ENCODE measurements around the gene INTU.

The INTU gene

GRCh38 chr4:127618427-127618826, 14.3 kb upstream of the INTU start:
- no peaks in the 10 kb centered on the region for H3K4me1 ChIP-seq (ENCODE audit: insufficient read depth, low read length)
- H3K27me3 ChIP-seq (ENCODE audit: control insufficient read depth in 1 of 2, insufficient read depth in 2 of 2, low read length in 2 of 2), result peaks cover 0 to 8% of the 10 kb centered on the region in 2 donors
- no peaks in the 10 kb centered on the region for H3K36me3 ChIP-seq (ENCODE audit: insufficient read depth, low read length)
- no peak overlapping the region for H3K9ac ChIP-seq (ENCODE audit: low read length)
- no peak overlapping the region for H3K27ac ChIP-seq (ENCODE audit: low read depth, low read length)
- no peaks in the 10 kb centered on the region for H3K9me3 ChIP-seq (ENCODE audit: low read length)
- no peak overlapping the region for H3K4me3 ChIP-seq (ENCODE audit: low read depth in 1 of 2, low read length in 2 of 2)

GRCh38 chr4:127622621-127622920, 10.2 kb upstream of the INTU start:
- peaks cover 0 to 8% of the 10 kb centered on the region in 2 donors for H3K27me3 ChIP-seq (ENCODE audit: control insufficient read depth in 1 of 2, insufficient read depth in 2 of 2, low read length in 2 of 2)
- no peak overlapping the region for H3K9ac ChIP-seq (ENCODE audit: low read length)
- H3K4me1 ChIP-seq (ENCODE audit: insufficient read depth, low read length), result no peaks in the 10 kb centered on the region
- H3K4me3 ChIP-seq (ENCODE audit: low read depth in 1 of 2, low read length in 2 of 2), result peak overlapping the region in 1 of 2 donors; percentile 74
- H3K27ac ChIP-seq (ENCODE audit: low read depth, low read length), result no peak overlapping the region
- H3K9me3 ChIP-seq (ENCODE audit: low read length), result no peaks in the 10 kb centered on the region
- H3K36me3 ChIP-seq (ENCODE audit: insufficient read depth, low read length), result no peaks in the 10 kb centered on the region

- Histone ChIP-seq H3K9ac (ENCODE audit: low read length) (no peak overlapping the region), H3K4me1 (ENCODE audit: insufficient read depth, low read length) (no peaks in the 10 kb centered on the region), H3K27ac (ENCODE audit: low read depth, low read length) (peak overlapping the region; percentile 7), H3K9me3 (ENCODE audit: low read length) (no peaks in the 10 kb centered on the region), H3K4me3 (ENCODE audit: low read depth in 1 of 2, low read length in 2 of 2) (peak overlapping the region; percentile 50 to 74), H3K27me3 (ENCODE audit: control insufficient read depth in 1 of 2, insufficient read depth in 2 of 2, low read length in 2 of 2) (peaks cover 0 to 8% of the 10 kb centered on the region in 2 donors), H3K36me3 (ENCODE audit: insufficient read depth, low read length) (no peaks in the 10 kb centered on the region)
These were observed 9.6 kb upstream of the INTU start for GRCh38 chr4:127622921-127623796.

GRCh38 chr4:127623797-127624083, 9.0 kb upstream of the INTU start:
- H3K4me1 ChIP-seq (ENCODE audit: insufficient read depth, low read length), result no peaks in the 10 kb centered on the region
- H3K4me3 ChIP-seq (ENCODE audit: low read depth in 1 of 2, low read length in 2 of 2), result peak overlapping the region; percentile 50 to 74
- H3K36me3 ChIP-seq (ENCODE audit: insufficient read depth, low read length), result no peaks in the 10 kb centered on the region
- H3K27me3 ChIP-seq (ENCODE audit: control insufficient read depth in 1 of 2, insufficient read depth in 2 of 2, low read length in 2 of 2), result peaks cover 0 to 8% of the 10 kb centered on the region in 2 donors
- H3K9me3 ChIP-seq (ENCODE audit: low read length), result no peaks in the 10 kb centered on the region
- H3K27ac ChIP-seq (ENCODE audit: low read depth, low read length), result peak overlapping the region; percentile 7
- no peak overlapping the region for H3K9ac ChIP-seq (ENCODE audit: low read length)

GRCh38 chr4:127624173-127624572, 8.6 kb upstream of the INTU start:
- H3K27me3 ChIP-seq (ENCODE audit: control insufficient read depth in 1 of 2, insufficient read depth in 2 of 2, low read length in 2 of 2), result peaks cover 0 to 8% of the 10 kb centered on the region in 2 donors
- peak overlapping the region in 1 of 2 donors; percentile 74 for H3K4me3 ChIP-seq (ENCODE audit: low read depth in 1 of 2, low read length in 2 of 2)
- H3K9ac ChIP-seq (ENCODE audit: low read length), result no peak overlapping the region
- no peaks in the 10 kb centered on the region for H3K4me1 ChIP-seq (ENCODE audit: insufficient read depth, low read length)
- no peaks in the 10 kb centered on the region for H3K9me3 ChIP-seq (ENCODE audit: low read length)
- no peak overlapping the region for H3K27ac ChIP-seq (ENCODE audit: low read depth, low read length)
- H3K36me3 ChIP-seq (ENCODE audit: insufficient read depth, low read length), result no peaks in the 10 kb centered on the region

- Histone ChIP-seq H3K27ac (ENCODE audit: low read depth, low read length) (no peak overlapping the region), H3K36me3 (ENCODE audit: insufficient read depth, low read length) (no peaks in the 10 kb centered on the region), H3K4me3 (ENCODE audit: low read depth in 1 of 2, low read length in 2 of 2) (no peak overlapping the region), H3K4me1 (ENCODE audit: insufficient read depth, low read length) (peaks cover 15% of the 10 kb centered on the region), H3K9me3 (ENCODE audit: low read length) (no peaks in the 10 kb centered on the region), H3K27me3 (ENCODE audit: control insufficient read depth in 1 of 2, insufficient read depth in 2 of 2, low read length in 2 of 2) (no peaks in the 10 kb centered on the region), H3K9ac (ENCODE audit: low read length) (no peak overlapping the region)
These were observed 3.4 kb upstream of the INTU start for GRCh38 chr4:127629371-127629770.

GRCh38 chr4:127630152-127630551, 2.6 kb upstream of the INTU start:
- Histone ChIP-seq H3K36me3 (ENCODE audit: insufficient read depth, low read length) (no peaks in the 10 kb centered on the region), H3K27ac (ENCODE audit: low read depth, low read length) (no peak overlapping the region), H3K4me1 (ENCODE audit: insufficient read depth, low read length) (peaks cover 15% of the 10 kb centered on the region), H3K9ac (ENCODE audit: low read length) (no peak overlapping the region), H3K27me3 (ENCODE audit: control insufficient read depth in 1 of 2, insufficient read depth in 2 of 2, low read length in 2 of 2) (no peaks in the 10 kb centered on the region), H3K4me3 (ENCODE audit: low read depth in 1 of 2, low read length in 2 of 2) (no peak overlapping the region), H3K9me3 (ENCODE audit: low read length) (no peaks in the 10 kb centered on the region)

- Histone ChIP-seq H3K27me3 (ENCODE audit: control insufficient read depth in 1 of 2, insufficient read depth in 2 of 2, low read length in 2 of 2) (no peaks in the 10 kb centered on the region), H3K4me1 (ENCODE audit: insufficient read depth, low read length) (peaks cover 15% of the 10 kb centered on the region), H3K9me3 (ENCODE audit: low read length) (no peaks in the 10 kb centered on the region), H3K9ac (ENCODE audit: low read length) (no peak overlapping the region), H3K27ac (ENCODE audit: low read depth, low read length) (no peak overlapping the region), H3K4me3 (ENCODE audit: low read depth in 1 of 2, low read length in 2 of 2) (no peak overlapping the region), H3K36me3 (ENCODE audit: insufficient read depth, low read length) (no peaks in the 10 kb centered on the region)
These were observed 1.3 kb upstream of the INTU start for GRCh38 chr4:127631420-127631819.

- no peak overlapping the region for H3K4me3 ChIP-seq (ENCODE audit: low read depth in 1 of 2, low read length in 2 of 2)
- no peak overlapping the region for H3K9ac ChIP-seq (ENCODE audit: low read length)
- no peaks in the 10 kb centered on the region for H3K27me3 ChIP-seq (ENCODE audit: control insufficient read depth in 1 of 2, insufficient read depth in 2 of 2, low read length in 2 of 2)
- no peaks in the 10 kb centered on the region for H3K9me3 ChIP-seq (ENCODE audit: low read length)
- no peaks in the 10 kb centered on the region for H3K36me3 ChIP-seq (ENCODE audit: insufficient read depth, low read length)
- H3K4me1 ChIP-seq (ENCODE audit: insufficient read depth, low read length), result peaks cover 26% of the 10 kb centered on the region
- no peak overlapping the region for H3K27ac ChIP-seq (ENCODE audit: low read depth, low read length)
These were observed 1.4 kb downstream of the INTU start for GRCh38 chr4:127634181-127634580.

GRCh38 chr4:127641524-127641923, 8.8 kb downstream of the INTU start:
- H3K9me3 ChIP-seq (ENCODE audit: low read length), result no peaks in the 10 kb centered on the region
- no peaks in the 10 kb centered on the region for H3K27me3 ChIP-seq (ENCODE audit: control insufficient read depth in 1 of 2, insufficient read depth in 2 of 2, low read length in 2 of 2)
- H3K4me1 ChIP-seq (ENCODE audit: insufficient read depth, low read length), result peaks cover 12% of the 10 kb centered on the region
- no peak overlapping the region for H3K9ac ChIP-seq (ENCODE audit: low read length)
- no peak overlapping the region for H3K4me3 ChIP-seq (ENCODE audit: low read depth in 1 of 2, low read length in 2 of 2)
- H3K36me3 ChIP-seq (ENCODE audit: insufficient read depth, low read length), result peaks cover 10% of the 10 kb centered on the region
- H3K27ac ChIP-seq (ENCODE audit: low read depth, low read length), result no peak overlapping the region

GRCh38 chr4:127642169-127642568, 9.4 kb downstream of the INTU start:
- Histone ChIP-seq H3K4me3 (ENCODE audit: low read depth in 1 of 2, low read length in 2 of 2) (no peak overlapping the region), H3K27me3 (ENCODE audit: control insufficient read depth in 1 of 2, insufficient read depth in 2 of 2, low read length in 2 of 2) (no peaks in the 10 kb centered on the region), H3K9me3 (ENCODE audit: low read length) (no peaks in the 10 kb centered on the region), H3K4me1 (ENCODE audit: insufficient read depth, low read length) (peaks cover 12% of the 10 kb centered on the region), H3K27ac (ENCODE audit: low read depth, low read length) (no peak overlapping the region), H3K9ac (ENCODE audit: low read length) (no peak overlapping the region), H3K36me3 (ENCODE audit: insufficient read depth, low read length) (peaks cover 10% of the 10 kb centered on the region)

- Histone ChIP-seq H3K36me3 (ENCODE audit: insufficient read depth, low read length) (peaks cover 10% of the 10 kb centered on the region), H3K27ac (ENCODE audit: low read depth, low read length) (no peak overlapping the region), H3K27me3 (ENCODE audit: control insufficient read depth in 1 of 2, insufficient read depth in 2 of 2, low read length in 2 of 2) (no peaks in the 10 kb centered on the region), H3K9me3 (ENCODE audit: low read length) (no peaks in the 10 kb centered on the region), H3K4me1 (ENCODE audit: insufficient read depth, low read length) (peaks cover 4% of the 10 kb centered on the region), H3K4me3 (ENCODE audit: low read depth in 1 of 2, low read length in 2 of 2) (no peak overlapping the region), H3K9ac (ENCODE audit: low read length) (no peak overlapping the region)
These were observed 11.0 kb downstream of the INTU start for GRCh38 chr4:127643791-127644190.

Measured in muscle layer of colon (tissue), 2 donors.